GM21526 (cell line): ENCODE measurements around the gene MRRF.

Experiments
- ATAC-seq: cut with Tn5 transposase; IDR thresholded peaks from one replicate; pipeline ENCODE4 v1.9.1; 2021; ENCODE audit warnings: moderate library complexity; ENCODE audit not compliant: unreplicated experiment, low FRiP score

MRRF gene, protein sequence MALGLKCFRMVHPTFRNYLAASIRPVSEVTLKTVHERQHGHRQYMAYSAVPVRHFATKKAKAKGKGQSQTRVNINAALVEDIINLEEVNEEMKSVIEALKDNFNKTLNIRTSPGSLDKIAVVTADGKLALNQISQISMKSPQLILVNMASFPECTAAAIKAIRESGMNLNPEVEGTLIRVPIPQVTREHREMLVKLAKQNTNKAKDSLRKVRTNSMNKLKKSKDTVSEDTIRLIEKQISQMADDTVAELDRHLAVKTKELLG

GRCh38 chr9:122264360-122265148 is at the start of gene MRRF, which contains the start of gene RBM18:
Gene MRRF (plus strand): TSS chr9:122264882. CDS start chr9:122270892, 6,010 bp downstream.
Gene RBM18 (minus strand): TSS chr9:122264840. CDS start chr9:122261492, 3,348 bp downstream.
- peak; percentile 86 for ATAC-seq

DNA sequence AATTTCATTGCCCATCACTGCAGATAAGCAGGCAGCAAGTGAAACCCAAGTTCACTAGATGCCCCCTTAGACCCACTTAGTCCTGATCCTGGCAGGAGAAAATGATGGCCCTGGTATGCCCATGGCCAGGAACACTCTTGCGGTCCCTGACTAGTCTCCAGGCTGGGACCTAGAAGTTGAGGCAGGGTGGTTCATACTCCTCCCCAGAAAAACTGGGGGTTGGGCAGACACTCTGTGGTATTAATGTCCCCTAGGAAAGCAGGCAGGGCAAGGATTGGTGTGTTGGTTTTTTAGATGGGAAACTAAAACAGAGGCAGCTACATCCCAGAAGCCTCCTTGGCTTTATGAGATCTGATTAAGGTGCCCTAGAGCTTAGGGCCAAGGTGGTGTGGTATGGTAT is 49.0 kb upstream of the MRRF start:
- no peak for ATAC-seq

- no peak for ATAC-seq
Measured at GRCh38 chr9:122216138-122216797, 48.4 kb upstream of the MRRF start.

DNA sequence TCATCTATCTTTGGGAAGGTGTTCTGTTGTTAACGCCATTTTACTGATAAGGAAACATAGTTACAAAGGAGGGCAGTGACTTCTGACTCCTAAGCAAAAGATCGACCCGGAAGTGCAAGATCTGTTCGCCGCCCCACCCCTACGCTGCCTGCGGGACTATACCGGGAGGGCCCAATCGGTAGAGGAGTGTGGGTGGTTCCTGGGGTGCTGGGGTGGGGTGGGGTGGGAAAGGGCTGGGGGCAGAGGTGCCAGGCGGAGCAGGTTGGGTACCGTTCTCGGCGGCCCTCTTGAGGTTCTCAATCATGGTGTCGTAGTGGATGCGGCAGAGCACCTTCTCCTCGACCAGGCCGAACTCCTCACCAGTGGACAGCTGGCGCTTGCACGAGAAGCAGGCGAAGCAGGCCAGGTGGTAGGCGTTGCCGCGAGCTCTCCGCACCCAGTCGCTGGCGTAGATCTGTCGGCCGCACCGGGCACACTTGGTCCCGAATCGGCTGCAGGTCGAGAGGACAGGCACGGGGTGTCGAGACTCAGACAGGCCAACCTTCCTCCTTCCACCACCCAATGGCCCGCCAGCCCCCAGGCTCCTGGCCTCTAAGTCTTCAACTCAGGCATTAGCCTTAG is 47.8 kb upstream of the MRRF start:
- no peak for ATAC-seq

DNA sequence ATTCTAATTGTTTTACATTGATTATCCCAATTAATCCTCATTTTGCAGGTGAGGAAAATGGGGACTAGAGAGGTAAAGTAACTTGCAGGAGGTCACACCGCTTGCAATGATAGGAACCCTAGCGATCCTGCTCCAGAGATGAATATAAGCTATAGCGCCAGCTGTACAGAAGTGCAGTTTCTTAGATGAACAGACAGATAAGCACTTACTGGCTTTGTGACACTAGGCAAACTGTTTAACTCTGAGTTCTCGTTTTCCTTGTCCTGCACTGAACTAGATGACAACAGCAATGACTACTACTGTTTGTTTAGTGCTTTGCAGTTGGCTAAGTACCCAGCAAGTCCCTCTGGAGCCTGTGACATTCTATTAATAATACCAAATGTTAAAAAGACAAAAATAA is 47.0 kb upstream of the MRRF start:
- ATAC-seq = no peak

- no peak for ATAC-seq
Measured at GRCh38 chr9:122218071-122218934, 46.4 kb upstream of the MRRF start.

DNA sequence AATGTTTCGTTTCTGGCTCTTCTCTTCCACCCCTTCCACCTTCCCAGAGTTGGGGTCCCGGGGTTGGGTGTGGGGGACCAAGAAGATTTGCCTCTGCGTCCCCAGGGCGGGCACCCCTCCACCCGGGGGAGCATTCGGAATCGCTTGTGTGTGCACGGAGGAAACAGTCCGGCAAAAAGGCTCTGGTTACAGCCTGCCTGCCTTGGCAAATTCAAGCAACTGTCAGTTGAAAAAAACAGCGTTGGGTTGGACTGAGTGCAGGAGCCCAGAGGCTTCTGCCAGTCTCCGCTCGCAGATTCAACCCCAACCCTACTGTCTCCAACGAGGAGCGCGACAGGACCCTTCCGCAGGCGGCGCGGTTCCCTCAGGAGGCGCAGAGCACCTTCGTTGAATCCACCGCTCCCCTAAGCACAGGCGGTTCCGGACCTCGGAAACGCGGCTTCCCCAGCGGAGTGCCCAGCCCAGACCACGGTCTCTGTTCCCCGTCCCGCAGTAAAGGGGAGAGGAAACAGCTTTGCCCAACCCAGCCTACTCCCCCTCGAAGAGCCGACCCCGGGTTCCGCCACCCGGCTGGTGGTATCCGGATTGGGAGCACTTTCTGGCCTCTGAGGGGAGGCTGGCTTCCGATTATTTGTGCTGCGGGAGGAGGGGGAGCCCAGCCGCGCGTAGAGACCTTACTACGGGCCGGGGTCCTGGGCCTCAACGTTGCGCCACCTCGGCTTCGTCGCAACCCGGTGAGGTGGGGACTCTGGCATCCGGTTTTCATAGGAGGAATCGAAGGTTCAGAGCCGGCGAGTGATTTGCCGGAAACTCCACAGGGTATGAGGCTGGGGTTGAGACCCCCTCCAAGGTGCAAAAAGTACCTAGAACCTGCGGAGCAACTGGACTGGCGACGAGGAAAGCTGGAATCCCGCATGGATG is 45.5 kb upstream of the MRRF start:
- ATAC-seq = no peak

DNA sequence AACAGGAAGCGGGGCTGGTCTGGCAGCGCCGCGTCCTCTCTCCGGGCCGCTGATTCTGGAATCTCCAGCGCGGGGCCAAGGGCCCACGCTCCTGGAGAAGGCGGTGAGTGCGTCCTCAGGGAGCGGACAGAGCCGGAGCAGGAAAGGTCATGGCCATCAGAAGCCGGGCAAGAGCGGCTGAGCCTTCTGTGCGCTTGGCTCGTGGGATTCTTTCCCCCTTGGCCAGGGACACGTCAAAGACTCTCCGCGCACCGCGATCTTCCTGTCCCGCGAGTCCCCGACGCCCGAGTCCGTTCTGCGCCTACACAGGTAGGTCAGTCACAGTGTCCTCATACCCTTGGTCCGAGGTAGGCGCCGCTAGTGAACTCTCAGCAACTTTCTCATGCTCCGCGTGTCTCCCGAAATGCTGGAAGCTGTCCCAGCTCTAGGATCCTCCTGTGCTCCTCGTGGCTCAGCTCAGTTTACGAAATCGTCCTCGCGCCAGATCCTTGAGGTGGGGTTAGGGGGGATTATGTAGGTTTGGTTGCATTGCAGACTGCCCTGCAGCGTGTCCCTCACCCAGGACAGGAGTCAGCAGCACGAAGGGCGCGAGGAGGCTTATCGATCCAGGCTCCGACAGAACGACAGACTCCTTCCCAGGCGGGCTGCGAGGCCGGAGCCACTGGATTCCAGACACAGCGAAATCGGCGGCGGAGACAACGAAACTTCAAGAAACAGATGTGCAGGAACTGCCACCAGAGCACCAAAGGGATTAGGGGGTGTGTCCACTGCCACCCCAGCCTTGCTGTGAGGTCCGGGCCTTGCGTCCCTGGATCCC is 44.6 kb upstream of the MRRF start:
- ATAC-seq = no peak

GRCh38 chr9:122220673-122221182 is 44.0 kb upstream of the MRRF start:
- ATAC-seq = no peak

DNA sequence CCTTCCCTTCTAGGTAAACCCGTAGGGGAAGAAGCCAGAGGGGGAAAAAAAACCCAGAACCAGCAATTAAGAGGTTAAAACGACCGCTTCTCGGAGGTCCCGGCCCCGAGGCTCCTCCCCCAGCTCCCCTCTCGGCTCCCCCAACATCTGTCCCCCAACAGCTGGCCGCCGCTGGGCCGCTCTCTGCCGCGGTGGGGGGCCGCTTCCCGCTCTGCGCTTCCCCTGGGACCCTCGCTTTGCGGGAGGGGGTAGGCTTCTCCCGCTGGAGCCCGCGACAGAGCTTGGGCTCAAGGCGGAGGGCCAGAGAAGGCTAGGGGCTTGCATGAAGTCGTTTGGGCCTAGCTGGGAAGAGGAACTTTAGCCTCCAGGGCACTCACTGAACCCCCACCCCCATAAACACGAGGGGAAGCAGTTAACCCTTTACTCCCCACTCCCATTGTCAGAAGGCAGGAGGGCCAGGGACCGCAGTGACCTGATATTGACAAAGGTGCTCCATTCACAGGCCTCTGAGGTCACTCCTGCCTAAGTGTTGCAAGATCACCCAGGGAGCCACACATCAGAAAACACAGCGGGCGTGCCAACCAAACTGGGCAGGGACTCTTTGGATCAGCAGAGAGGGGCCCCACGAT is 43.4 kb upstream of the MRRF start:
- no peak for ATAC-seq

- ATAC-seq = no peak
Measured at GRCh38 chr9:122222791-122223190, 41.9 kb upstream of the MRRF start.

- no peak for ATAC-seq
Measured at GRCh38 chr9:122223435-122223834, 41.2 kb upstream of the MRRF start.

- ATAC-seq = no peak
Measured at GRCh38 chr9:122225312-122226141, 39.2 kb upstream of the MRRF start.

DNA sequence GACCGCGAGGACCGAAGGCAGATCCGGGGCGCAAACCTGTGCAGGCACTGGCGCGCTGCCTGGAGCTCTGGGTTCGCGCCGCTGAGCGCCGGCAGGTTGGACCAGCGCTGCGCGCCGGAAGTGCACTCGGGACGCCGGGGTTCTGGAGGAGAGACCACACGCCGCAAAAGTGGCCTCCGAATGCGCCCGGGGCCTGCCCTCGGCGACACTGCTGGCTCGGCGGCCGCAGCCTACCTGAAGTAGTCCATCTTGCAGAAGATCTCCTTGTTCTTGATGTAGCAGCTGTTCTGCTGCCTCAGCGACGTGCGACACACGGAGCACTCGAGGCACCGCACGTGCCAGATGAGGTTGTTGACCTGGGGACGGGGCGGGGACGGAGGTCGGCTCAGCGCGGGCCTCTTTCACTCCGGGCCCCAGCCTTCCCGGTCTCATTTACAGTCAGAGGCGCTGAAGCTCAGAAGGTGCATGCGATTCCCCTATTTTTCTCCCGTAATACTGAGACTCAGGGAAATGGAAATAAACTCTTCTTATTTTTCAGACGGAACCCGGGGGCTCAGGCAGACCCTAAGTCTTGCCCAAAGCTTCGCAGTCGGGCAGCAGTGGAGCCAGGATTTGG is 38.4 kb upstream of the MRRF start:
- ATAC-seq = no peak

DNA sequence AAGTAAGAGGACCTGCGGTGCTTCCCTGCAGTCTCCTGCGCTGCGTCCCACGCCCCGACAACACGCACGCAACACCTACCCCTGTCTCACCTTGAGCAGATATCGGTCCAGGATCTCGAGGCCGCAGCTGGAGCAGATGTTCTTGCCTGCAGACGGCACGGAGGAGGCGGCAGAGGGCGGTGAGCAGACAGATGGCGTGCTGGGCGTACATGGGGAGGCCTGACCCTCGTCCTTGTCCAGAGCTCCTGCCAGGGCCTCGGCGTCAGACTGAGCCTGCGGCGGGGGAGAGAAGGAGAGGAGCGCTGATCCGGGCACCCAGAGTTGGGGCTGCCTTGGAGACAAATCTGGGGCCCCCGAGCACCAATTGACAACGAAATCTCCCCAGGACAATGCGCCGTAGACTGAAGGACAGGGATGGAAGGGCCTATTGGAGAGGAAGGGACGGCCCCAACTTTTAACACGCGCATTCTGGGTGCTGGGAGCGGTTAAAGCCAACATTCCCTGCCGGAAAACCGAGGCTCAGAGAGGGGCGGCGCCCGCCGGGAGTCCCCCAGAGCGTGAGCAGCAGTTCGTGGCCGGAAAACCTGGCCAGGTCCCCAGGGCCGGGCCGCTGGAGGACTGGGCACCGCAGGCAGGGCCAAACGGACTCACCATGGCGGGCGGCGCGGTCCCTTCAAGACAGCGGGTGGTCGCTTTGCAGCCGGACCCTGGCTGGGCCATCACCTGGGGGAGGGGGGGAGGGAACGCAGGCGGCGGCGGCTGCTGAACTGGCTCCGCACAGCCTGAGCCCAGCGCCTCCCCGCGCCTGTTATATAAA is 37.7 kb upstream of the MRRF start:
- ATAC-seq = no peak

DNA sequence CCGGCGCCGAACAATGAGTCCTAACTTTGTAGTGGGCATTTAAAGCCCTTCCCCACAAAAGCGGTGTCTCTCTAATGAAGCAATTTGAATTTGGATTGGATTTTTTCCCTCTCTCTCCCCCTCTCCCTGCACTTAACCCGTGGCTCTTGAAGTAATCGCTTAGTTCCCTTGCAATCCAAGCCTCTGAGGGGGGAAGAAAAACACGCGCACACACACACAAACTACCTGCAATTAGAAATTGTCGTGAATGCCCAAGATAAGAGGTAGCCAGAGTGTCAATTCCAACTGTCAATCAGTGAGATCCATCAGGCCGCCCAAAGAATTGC is 37.1 kb upstream of the MRRF start:
- ATAC-seq = no peak
